Left lobe of liver (tissue), 2 donors: ENCODE results near the gene PXDN. TPM values are rescaled to one million over a fixed set of nuclear protein-coding genes. Genes with fewer than 3 reads are reported as not detected.

Experiments
- ATAC-seq: fragments of 200-7000 bp; cut with Tn5 transposase; one replicate; pipeline ENCODE4 v1.9.1; 2020; ENCODE audit warnings: mild to moderate bottlenecking, moderate library complexity
- DNase-seq: peaks from one replicate; pipeline ENCODE4 v3.0.0-alpha.2; 2020; ENCODE audit warnings: low spot score
- total RNA-seq: library from RNA; stranded (reverse); gene quantifications from one replicate; pipeline ENCODE4 v1.2.1, GENCODE V29; 2021
- donor health status: DM: no; HTN: no; CAD: no; lungs with moderate emphysema.
- donor health status: DM: no; HTN: yes; CAD: no.

Gene PXDN
- total RNA-seq, 1 donor from 2014 or later = 9.4 TPM

DNA sequence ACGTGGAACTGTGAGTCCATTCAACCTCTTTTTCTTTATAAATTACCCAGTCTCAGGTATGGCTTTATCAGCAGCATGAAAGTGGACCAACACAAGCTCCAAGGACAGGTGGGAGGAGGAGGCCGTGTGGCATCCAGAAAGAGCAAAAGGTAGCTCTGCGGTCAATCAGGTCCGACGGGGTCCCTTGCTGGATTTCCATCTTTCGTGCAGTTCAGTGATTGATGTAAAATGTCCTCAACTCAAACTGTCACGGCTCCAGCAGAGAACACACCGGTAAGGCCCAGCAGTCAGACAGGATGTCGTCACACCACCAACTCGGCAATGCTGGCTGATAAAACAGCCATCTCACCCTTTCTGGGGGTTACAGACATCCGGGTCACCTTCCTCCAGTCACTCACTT, 123.3 kb downstream of the PXDN start:
- no peak for ATAC-seq
- DNase-seq = no peak

DNA sequence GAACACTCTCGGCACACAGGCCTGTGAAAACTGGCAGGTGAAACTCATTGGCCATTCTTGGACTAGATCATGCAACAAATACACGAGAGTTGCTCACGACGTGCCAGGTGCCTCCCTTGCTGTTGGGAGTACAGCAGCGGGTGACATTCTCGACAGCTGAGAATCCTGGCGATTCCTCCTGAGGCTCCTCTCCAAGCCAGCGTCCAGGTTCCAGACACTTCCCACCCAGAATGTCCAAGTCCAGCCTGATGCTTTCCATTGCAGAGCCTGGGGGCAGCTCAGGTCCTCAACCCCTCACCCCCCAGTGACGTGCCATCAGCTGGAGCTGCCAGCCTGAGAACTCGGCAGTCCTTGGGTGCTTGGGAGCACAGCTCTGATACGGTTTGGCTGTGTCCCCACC, 124.2 kb downstream of the PXDN start:
- DNase-seq (no peak), ATAC-seq (no peak)

DNA sequence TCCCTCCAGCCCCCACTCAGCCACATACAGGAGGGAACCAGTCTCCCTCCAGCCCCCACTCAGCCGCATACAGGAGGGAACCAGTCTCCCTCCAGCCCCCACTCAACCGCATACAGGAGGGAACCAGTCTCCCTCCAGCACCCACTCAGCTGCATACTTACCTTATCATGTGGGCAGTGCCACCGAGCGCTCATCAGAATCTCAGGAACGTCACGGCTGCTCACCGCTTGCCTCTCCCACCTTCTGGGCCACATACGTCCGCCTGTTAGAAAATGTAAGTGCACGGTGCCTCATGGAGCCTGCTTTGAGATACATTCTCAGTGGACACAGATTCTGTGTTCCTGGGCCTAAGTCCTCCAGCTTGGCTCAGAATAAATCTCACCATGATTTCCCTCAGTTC, 124.8 kb downstream of the PXDN start:
- ATAC-seq (no peak), DNase-seq (no peak)

DNA sequence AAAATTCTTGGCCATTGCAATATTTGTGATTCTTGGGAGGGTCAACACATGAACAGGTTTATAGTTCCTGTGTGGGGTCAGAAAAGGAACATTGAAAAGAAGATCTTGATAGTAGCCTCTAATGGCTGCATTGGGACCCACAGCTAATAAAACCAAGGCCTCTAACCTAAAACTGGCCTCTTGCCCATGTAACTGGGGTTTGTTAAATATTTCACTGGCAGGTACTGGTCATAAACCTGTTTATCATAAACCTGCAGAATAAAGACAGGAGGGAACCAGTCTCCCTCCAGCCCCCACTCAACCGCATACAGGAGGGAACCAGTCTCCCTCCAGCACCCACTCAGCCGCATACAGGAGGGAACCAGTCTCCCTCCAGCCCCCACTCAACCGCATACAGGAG, 125.3 kb downstream of the PXDN start:
- DNase-seq (no peak), ATAC-seq (no peak)

DNA sequence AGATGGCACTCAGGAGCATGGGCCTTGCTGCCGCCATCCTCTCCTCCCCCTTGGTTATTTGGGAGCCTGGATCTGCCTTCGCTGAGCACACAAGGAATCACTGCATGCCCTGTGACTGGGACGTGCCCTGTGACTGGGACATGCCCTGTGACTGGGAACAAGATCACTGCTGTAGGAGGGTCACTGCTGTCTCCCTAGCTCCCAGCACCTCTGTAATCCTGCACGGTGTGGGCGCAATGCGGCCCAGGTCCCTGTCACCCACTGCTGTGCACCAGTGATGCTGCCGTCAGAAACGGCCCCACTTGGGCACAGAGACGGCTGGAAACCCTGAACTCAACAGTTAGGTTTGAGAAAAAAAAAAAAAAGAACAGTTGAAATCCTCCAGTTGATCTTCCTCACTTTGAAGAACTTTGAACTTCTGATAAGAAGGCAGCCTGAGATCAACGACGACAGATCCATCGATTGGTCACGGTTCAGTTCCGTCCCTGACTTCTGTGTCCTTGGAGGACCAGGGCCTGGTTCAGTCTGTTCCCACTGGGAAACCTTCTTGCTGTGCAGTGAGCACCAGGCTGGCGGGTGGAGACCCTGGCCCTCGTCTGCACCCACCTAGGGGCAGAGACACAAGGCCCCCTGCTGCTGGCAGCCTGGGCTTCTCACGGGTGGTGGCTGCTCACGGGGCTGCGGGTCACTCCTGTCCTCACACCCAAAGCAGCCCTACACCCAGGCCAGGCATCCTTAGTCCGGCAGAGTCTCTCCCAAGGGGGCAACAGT, 125.9 kb downstream of the PXDN start:
- ATAC-seq = no peak
- DNase-seq = no peak

DNA sequence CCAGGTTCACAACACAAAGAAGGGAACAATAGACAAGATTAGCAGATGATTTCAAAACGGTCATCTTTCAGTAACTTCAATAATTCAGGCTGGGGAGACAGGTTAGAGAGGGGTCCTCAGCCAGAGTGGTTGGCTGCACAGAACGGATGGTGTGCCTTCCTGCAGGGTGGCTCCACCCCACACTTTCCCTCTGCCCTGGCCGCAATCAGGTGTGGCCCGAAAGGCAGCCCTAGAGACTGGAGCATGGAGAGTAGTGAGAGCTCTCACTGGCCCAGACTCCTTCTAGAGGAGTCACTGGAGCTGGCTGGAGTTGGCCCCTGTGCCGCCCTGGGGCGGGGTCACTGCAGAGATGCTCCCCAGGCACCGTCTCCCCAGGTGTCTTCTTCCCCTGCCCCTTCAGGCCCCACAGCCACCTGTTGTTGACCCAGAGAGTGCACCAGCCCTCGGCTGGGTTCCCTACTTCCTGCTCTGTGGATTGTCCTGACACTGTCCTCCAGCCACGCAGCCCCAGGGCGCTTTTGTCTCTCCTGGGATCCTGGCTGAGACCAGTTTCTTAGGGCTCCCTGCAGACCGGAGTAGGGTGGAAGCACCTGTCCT, 126.8 kb downstream of the PXDN start:
- no peak for DNase-seq
- ATAC-seq = no peak

DNA sequence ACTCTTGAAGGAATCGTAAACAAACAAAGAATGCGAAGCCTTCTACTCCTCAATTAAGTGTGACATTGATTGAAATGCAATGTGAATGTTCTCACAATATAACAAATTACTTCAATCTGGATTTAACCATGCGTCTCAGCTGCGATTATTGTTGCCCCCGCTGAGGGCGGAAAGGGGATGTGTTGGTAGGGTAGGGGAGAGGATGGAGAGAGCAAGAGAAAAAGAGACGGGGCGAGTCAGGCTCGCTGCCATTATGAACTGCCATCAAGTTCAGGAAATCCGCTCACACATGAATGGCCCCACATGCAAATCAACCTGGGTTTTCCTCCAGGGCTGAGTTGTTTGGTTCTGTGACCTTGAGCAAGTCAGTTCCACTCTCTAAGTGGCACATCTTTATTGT, 129.8 kb downstream of the PXDN start:
- DNase-seq = no peak
- no peak for ATAC-seq

DNA sequence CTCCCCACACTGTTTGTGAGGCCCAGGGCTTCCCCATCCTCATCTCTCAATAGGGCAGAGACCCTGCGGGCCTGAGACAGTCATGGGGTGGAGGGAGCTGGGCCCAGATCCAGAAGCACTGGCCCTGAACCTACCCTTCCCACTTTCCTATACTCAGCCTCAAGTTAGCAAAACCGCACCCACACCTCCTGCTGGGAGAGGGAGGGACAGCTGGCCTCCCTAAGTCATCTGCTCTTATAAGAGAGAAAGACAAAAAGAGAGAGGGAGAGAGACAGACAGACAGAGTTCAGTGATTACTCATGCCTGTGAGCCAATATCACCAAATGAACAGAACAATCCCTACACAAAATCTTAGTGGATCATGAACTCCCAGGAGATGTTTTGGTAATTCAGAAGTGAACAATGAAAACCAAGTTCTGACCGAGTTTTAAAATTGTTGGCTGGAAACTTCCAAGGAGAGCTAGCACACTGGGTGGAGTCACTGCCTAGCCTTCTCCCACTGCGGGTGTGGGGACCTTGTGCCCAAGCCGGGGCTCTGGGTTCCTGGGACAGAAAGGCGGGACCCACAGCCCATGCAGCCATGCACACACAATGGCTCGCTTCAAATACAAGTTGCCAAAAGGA, 130.5 kb downstream of the PXDN start:
- no peak for DNase-seq
- no peak for ATAC-seq

DNA sequence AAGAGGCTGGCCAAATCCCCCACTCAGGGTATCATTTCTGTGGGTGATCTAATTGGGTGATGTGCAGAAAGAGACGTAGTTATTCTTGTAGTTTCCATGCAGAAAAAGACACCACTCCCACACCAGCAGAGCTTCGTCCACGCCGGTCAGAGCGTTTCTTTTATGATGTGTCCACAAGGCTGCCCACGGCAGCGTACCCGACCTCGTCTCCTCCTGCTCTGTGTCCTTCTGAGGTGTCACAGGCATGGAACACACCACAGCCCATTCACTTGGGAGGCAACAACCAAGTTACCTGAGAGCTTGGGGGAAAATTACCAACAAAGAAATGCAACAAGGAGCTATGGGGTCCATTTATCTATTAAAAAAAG, 131.3 kb downstream of the PXDN start:
- ATAC-seq = no peak
- no peak for DNase-seq

DNA sequence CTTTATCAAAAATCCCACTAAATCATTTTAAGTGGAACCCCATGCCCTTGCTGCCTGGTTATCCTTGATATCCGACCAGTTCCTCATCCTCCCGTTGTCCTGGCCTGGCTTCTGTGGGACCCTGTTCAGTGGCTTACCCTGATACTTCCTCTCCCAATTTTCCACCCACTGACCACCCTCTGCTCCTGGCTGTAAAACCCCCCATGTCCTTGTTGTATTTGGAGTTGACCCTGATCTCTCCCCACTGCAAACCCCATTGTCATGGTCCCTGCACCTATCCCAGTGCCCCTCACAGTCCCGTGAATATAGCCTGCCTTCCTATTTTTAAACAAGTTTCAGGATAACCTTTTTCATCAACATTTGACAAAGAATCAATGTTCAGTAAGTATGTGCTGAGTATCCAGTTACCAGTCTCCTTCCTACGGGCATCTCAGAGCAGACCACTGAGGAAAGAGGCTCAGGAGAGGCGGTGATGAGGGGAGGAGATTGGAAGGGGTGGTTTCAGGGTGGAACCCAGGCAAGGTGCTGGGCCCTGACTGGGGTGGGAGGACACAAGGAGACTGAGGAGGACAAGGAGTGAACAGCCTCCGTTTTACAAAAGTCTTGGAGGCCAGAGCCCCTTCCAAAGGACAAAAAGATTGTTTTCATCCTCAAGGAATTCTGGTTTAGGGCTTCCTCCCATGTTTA, 131.8 kb downstream of the PXDN start:
- DNase-seq (no peak), ATAC-seq (no peak)

DNA sequence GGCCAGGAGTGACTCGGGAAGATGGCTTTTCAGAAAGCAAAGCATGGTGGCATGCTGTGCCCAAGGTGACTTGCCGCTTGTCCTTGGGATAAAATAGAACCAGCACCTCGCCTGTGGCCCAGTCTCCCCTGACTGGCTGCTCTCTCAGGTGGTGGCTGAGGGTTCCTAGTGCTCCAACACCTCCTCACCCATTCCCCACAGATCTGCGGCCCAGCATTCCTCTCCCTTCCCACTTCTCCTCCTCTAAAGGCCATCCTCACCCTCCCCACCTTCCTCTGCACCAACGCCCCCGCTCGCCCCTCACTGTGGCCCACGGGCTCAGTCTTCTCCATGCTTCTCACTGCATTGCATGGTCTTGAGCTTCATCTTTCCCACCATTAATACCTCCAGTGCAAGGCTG, 132.4 kb downstream of the PXDN start:
- ATAC-seq (no peak), DNase-seq (no peak)

DNA sequence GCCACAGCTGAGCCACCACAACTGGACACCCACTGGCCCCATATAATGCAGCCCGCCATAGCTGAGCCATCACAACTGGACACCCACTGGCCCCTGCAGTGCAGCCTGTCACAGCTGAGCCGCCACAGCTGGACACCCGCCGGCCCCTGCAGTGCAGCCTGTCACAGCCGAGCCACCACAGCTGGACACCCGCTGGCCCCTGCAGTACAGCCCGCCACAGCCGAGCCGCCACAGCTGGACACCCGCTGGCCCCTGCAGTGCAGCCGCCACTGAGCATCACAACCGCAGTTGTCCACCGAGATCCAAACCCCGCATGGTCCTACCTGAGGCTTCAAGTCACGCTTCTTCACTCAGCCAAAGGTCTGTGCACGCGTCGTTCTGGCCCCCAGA, 134.2 kb downstream of the PXDN start:
- ATAC-seq (no peak), DNase-seq (no peak)

DNA sequence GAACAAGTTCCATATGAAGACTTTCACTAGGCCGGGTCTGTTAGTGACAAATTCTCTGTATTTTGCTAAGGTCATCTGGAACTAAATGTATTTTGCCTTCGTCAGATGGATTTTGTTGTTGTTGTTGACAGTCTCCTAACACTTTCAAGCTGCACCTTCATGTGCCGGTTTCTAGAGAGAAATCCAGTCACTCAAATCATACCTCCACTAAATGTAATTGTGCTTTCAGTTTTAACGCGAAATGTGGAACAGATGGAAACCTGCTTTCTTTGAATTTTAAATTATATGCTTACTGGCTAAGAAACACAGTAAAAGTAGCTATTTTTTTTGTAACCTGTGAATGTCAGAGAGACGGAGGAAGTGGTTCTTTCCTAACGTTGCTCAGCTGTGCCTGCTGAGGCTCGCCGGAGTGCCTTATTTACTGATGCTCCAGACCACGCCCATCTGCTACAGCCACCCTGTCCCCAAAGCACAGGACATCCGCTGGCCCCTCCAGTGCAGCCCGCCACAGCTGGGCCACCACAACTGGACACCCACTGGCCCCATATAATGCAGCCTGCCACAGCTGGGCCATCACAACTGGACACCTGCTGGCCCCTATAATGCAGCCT, 134.7 kb downstream of the PXDN start:
- ATAC-seq (no peak), DNase-seq (no peak)

DNA sequence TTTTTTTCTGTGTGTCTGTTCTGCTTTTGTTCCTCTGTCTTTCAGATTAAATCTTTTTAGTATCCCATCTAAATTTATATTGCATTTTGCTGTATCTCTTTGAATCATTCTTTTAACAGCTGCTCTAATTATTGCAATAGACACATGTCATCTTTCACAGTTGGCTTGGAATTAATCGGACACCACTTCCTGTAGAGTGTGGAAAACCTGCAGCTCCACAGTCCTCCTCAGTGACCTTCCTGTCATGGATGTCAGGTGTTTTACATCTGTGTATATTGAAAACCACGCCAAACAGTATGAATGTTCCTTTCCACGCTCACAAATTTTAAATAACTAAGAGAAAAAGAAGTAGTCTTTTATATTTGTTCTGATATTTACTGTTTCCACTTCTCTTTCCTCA, 135.3 kb downstream of the PXDN start:
- no peak for DNase-seq
- no peak for ATAC-seq

DNA sequence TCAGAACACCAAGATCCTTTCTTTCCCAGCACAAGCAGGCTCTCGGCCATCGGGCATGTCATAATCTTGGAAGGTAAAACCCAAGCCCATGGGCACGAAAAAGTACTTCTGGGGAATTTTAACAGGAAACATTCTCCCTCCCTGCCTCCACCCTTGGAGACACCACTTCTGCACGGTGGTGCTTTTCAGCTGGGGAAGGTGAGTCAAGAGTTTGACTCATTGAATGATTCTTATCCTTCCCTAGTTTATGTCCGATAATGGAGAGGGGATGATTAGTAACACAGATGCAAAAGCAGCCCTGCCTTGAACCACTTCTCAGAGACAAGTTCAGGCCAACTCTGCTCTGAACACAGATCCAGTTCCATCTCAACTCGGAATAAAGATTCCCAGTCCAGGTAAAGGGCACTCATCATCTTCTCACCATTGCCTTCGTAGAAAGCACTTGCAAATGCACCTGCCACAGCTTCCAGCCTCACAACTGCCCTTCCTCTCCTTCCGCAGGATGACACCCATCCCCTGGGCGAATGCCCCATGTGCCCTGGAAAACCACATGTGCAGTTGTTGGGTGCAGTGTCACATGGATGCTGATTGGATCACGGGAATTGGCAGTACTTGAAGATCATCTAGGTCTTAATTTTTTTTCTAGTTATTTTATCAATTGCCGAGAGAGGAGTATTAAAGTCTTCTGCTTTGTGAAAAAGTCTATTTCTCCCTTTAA, 136.2 kb downstream of the PXDN start:
- no peak for ATAC-seq
- no peak for DNase-seq

DNA sequence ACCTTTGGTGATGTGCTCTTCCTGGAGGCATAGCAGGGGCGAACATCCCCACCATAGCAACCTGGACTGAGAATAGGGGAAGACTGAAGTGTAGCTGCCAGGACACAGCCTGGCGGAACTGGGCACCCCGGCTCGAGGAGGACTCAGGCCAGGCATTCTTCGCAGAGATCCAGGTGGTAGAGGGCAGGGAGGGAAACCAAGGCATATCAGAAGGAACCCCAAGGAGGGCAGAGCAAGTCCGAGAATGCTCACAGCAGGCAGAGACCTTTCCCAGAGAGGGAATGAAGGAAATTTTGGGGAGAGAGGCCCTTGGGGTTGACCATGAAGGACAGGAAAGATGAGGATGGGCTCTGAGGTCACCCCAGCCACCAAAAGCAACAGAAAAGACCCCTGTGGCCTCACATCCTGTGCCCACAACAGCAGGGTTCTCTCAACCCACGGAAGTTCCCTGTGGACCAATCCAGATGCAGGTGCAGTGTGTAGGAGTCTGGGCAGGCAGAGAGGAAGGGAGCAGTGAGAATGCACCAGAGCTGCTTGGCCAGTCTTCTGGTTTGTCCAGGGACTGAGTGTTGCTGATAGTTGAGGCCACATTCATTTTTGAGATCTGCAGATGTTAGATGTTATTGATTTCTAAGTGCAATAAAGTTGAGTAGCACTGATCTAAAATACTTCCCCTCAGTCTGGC, 136.9 kb downstream of the PXDN start:
- ATAC-seq = no peak
- DNase-seq = no peak

DNA sequence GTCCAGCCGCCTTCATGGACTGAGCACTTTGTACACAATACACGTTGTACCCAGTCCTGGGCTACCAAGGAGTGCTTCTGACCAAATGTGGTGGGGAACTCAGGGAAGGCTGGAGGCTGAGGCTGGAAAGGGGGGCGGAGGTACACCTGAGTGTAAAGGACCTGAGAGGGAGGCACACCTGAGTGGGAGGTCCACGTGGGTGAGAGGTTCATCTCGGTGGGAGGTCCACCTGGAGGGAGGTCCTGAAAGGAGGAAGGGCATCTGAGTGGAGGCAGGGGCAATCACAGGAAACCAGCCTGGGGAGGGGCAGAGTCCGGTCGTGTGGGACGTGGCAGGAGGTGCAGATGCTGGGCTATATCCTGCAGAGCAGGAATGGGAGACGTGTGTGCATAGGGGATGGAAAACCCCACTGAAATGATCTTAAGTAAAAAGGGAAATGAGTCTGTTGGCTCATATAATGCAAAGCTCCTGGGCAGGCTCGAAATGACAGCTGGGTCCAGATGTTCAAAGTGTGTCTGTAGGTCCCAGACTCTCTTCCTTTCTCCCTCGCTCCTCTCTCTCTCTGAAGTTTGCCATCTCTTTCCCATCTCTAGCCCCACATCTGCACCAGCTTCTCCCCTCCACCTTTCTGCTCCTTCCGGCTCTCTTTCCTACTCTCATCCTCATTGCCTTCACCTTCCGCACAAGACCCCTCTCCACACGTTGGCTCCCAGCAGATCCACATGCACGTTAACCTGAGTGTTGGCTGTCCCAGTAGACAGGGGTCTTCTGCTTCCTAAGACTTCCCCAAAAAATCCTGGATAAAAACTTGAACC, 137.7 kb downstream of the PXDN start:
- ATAC-seq (no peak), DNase-seq (no peak)

DNA sequence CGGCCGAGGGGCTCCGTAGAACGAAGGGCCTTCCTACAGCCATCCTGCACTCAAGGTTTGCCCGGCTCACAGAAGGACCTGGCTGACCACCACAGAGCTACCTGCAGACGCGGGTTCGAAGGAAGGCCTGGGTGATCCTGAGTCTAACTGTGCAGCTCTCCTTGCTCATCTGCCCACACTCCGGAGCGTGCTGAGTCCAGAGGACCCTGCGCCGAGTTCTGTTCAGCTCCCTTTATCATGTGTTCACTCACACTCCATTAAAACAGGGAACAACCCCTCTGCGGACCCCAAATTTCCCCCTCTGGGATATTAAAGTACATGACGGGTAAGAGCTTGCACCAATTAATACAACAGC, 138.3 kb downstream of the PXDN start:
- ATAC-seq (no peak), DNase-seq (no peak)
